Osteoblast (primary cell): ENCODE measurements around the gene PSMC3. TPM values are rescaled to one million over a fixed set of nuclear protein-coding genes. Genes with fewer than 3 reads are reported as not detected.
A peak's percentile ranks its signal among the peaks of the same experiment; 100 is the strongest.

ENCODE experiments used
- DNase-seq: peaks from one replicate; pipeline ENCODE4 v3.0.0; 2011; ENCODE audit warnings: low spot score, mixed read lengths; ENCODE audit not compliant: insufficient read length; ENCODE audit errors: missing footprints
- H2AFZ ChIP-seq: 2 replicates; pipeline ENCODE4 v1.6.0; 2011; ENCODE audit warnings: mild to moderate bottlenecking, low read length
- H3K27ac ChIP-seq: 2 replicates; pipeline ENCODE4 v1.5.1; 2011; ENCODE audit warnings: mild to moderate bottlenecking, low read depth, low read length, moderate library complexity
- H3K27me3 ChIP-seq: 2 replicates; pipeline ENCODE4 v1.6.0; 2012; ENCODE audit warnings: mild to moderate bottlenecking, control low read depth, inconsistent platforms, low read length, moderate library complexity; ENCODE audit not compliant: insufficient read depth
- H3K36me3 ChIP-seq: 2 replicates; pipeline ENCODE4 v1.5.1; 2011; ENCODE audit warnings: mild to moderate bottlenecking, low read length, control low read depth, moderate library complexity; ENCODE audit not compliant: insufficient read depth
- H3K4me1 ChIP-seq: 2 replicates; pipeline ENCODE4 v1.5.1; 2011; ENCODE audit warnings: mild to moderate bottlenecking, low read length, control low read depth, moderate library complexity; ENCODE audit not compliant: insufficient read depth
- H3K4me2 ChIP-seq: 2 replicates; pipeline ENCODE4 v1.6.0; 2011; ENCODE audit warnings: mild to moderate bottlenecking, low read length; ENCODE audit not compliant: insufficient read depth
- H3K4me3 ChIP-seq: fragments of 200-600 bp; sonication (generic); 3 replicates; pipeline ENCODE4 v1.5.1; 2012; ENCODE audit warnings: mild to moderate bottlenecking, low read length, inconsistent platforms; ENCODE audit not compliant: insufficient read depth
- H3K79me2 ChIP-seq: 2 replicates; pipeline ENCODE4 v1.6.0; 2012; ENCODE audit warnings: mild to moderate bottlenecking, low read length, control low read depth, inconsistent platforms; ENCODE audit not compliant: insufficient read depth
- H3K9me3 ChIP-seq: 2 replicates; pipeline ENCODE4 v1.5.1; 2011; ENCODE audit warnings: low read depth, low read length, control low read depth
- H4K20me1 ChIP-seq: 2 replicates; pipeline ENCODE4 v1.6.0; 2012; ENCODE audit warnings: mild to moderate bottlenecking, low read length, control low read depth; ENCODE audit not compliant: insufficient read depth
- small RNA-seq: library from RNA; depleted of rRNA; stranded (forward); fragments of <200 nt; gene quantifications from one replicate; pipeline ENCODE3, GENCODE V24; 2012
- total RNA-seq: library from RNA; depleted of rRNA; stranded (reverse); fragments of >200 nt; gene quantifications from 2 replicates; pipeline ENCODE4 v1.2.3, GENCODE V29; 2012
- TF ChIP-seq, protein P1 (sequence below): IDR thresholded peaks from 2 replicates; pipeline ENCODE4 v1.5.1; 2011; ENCODE audit warnings: mild to moderate bottlenecking, low read depth, low read length, moderate library complexity; ENCODE audit errors: extremely low read depth

The PSMC3 gene
- total RNA-seq, 1 donor = 124 TPM

DNA sequence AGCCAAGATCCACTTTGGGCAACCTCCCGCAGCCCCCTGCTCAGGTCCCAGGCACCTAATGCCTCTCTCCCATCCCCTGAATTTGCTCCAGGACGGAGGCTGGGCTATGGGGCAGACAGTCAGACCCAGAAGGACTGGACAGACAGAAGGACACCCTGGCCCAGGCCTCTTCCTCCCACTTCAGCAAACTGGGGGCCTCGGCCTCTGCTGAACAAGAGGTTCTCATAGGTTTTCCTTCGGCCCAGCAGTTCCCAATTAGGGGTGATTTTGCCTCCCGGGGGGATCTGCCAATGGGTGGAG lies 51.6 kb downstream of the PSMC3 start:
- peak; percentile 43 for DNase-seq
- Histone ChIP-seq H3K36me3 (no peaks in the 10 kb centered on the region), H3K9me3 (no peaks in the 10 kb centered on the region), H3K4me3 (no peak overlapping the region), H3K27ac (no peak overlapping the region), H3K27me3 (no peaks in the 10 kb centered on the region), H4K20me1 (no peaks in the 10 kb centered on the region), H3K4me1 (peaks cover 4% of the 10 kb centered on the region), H3K4me2 (no peak overlapping the region), H3K79me2 (no peaks in the 10 kb centered on the region), H2AFZ (peak overlapping the region; percentile 53)
- TF ChIP-seq, protein P1, sequence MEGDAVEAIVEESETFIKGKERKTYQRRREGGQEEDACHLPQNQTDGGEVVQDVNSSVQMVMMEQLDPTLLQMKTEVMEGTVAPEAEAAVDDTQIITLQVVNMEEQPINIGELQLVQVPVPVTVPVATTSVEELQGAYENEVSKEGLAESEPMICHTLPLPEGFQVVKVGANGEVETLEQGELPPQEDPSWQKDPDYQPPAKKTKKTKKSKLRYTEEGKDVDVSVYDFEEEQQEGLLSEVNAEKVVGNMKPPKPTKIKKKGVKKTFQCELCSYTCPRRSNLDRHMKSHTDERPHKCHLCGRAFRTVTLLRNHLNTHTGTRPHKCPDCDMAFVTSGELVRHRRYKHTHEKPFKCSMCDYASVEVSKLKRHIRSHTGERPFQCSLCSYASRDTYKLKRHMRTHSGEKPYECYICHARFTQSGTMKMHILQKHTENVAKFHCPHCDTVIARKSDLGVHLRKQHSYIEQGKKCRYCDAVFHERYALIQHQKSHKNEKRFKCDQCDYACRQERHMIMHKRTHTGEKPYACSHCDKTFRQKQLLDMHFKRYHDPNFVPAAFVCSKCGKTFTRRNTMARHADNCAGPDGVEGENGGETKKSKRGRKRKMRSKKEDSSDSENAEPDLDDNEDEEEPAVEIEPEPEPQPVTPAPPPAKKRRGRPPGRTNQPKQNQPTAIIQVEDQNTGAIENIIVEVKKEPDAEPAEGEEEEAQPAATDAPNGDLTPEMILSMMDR = no peak

DNA sequence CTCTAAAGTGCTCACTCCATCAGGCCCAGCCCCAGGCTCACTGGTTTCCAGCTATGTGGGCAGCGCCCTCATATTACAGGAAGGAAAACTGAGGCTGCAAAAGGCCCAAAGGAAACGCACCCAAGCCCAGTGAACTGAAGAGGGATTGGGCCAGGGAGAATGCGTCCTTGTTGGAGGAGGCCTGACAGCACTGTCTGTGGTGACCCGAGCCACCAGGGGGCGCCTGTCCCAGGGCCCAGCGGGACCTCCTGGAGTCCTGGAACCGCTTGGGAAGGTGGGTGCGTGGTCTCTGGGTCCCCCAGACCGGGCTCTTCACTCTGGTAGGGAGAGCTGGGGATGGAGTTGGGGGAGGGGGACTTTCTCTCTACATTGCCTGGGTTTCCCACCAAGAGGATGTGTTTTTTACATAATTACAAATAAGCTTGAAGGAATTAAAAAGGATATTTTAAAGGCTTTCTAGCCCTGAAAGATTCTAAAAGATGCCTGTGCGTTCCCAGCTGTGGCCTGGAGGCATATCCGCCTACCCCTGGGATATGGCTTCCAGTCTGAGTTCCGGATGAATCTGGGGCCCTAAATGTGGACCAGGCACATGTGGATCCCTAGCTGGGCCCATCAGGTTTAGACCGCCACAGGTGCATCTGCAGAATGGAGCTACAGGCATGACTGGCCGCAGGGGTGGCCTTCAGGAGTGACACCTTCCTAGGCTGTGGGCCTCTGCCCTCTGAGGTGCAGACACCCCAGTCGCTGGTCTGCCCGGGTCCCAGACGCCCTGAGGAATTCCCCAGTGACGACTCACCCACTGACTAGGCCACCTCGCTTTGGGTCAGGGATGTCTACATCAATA lies 52.1 kb downstream of the PSMC3 start:
- no peaks in the 10 kb centered on the region for H3K36me3 ChIP-seq
- peak; percentile 98 for DNase-seq
- H3K4me2 ChIP-seq = no peak overlapping the region
- no peaks in the 10 kb centered on the region for H3K79me2 ChIP-seq
- no peak overlapping the region for H3K4me3 ChIP-seq
- peaks cover 4% of the 10 kb centered on the region for H3K4me1 ChIP-seq
- no peaks in the 10 kb centered on the region for H4K20me1 ChIP-seq
- TF ChIP-seq, protein P1 = peak; percentile 95
- H3K27ac ChIP-seq = no peak overlapping the region
- H2AFZ ChIP-seq = peak overlapping the region; percentile 88
- no peaks in the 10 kb centered on the region for H3K9me3 ChIP-seq
- H3K27me3 ChIP-seq = no peaks in the 10 kb centered on the region

DNA sequence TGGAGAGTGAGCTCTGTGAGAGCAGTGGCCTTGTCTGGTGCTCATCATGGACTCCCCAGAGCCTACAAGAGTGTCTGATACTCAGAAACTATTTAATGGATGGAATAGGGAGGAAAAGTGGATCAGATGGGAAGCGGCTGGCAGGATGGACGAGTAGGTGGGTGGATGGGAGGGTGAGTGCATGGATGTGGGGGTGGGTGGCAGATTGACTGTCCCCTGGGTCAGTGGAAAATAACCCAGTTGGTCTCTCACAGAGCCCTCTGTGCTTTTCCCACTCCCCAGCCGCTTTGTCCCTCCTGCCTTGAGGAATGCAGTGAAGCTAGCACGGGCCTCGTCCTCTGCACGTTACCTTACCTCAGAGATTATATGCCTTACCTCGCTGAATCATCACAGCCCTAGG lies 53.8 kb downstream of the PSMC3 start:
- H2AFZ ChIP-seq = no peak overlapping the region
- TF ChIP-seq, protein P1 = no peak
- DNase-seq = peak; percentile 32

DNA sequence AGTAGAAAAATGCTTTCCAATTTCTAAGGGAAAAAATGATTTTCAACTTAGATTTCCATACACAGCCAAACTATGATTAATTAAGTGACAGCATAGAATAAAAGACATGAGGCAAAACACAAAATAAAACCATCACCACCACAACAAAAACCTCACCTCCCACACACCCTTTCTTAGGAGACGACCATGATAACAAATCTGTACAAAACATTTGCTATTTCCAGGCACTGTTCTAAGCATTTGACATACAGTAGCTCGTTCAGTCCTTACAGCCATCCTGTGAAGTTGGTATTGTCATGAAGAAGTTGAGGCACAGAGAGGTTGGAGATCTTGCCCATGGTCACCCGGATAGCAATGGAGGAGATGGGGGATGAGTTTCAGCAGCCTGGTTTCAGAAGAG lies 56.6 kb downstream of the PSMC3 start:
- no peak overlapping the region for H2AFZ ChIP-seq
- H3K36me3 ChIP-seq = no peaks in the 10 kb centered on the region
- H3K27ac ChIP-seq = no peak overlapping the region
- H3K9me3 ChIP-seq = no peaks in the 10 kb centered on the region
- no peak for DNase-seq
- H3K4me1 ChIP-seq = peaks cover 4% of the 10 kb centered on the region
- no peak overlapping the region for H3K4me2 ChIP-seq
- no peak overlapping the region for H3K4me3 ChIP-seq
- no peaks in the 10 kb centered on the region for H3K79me2 ChIP-seq
- no peaks in the 10 kb centered on the region for H4K20me1 ChIP-seq
- H3K27me3 ChIP-seq = peaks cover 4% of the 10 kb centered on the region
- TF ChIP-seq, protein P1 = no peak

More for the DNA sequence above, 53.8 kb downstream of the PSMC3 start:
- Histone ChIP-seq H4K20me1 (no peaks in the 10 kb centered on the region), H3K4me2 (no peak overlapping the region), H3K27me3 (peaks cover 4% of the 10 kb centered on the region), H3K9me3 (no peaks in the 10 kb centered on the region), H3K79me2 (no peaks in the 10 kb centered on the region), H3K36me3 (no peaks in the 10 kb centered on the region), H3K4me3 (no peak overlapping the region), H3K4me1 (peaks cover 4% of the 10 kb centered on the region), H3K27ac (no peak overlapping the region)

Small RNA genes within 50 kb of the gene (small RNA-seq; reads per million reads assigned to genes)
- not detected for gene MIR4487

Other genes with a start within 250 kb of the PSMC3 start
- 104 and 139 TPM in 2 replicates for gene ARFGAP2, start 249.6 kb downstream of the PSMC3 start, total RNA-seq
- 11.2 and 12.7 TPM in 2 replicates for gene PACSIN3, start 240.0 kb downstream of the PSMC3 start, total RNA-seq
- gene DDB2, start 211.5 kb downstream of the PSMC3 start, total RNA-seq = 52.5 and 66.6 TPM in 2 replicates
- gene ACP2, start 177.6 kb downstream of the PSMC3 start, total RNA-seq = 32.1 and 32.2 TPM in 2 replicates
- gene NR1H3, start 168.4 kb downstream of the PSMC3 start, total RNA-seq = 18.5 and 18.6 TPM in 2 replicates
- 21.7 and 23.3 TPM in 2 replicates for gene MADD, start 156.3 kb downstream of the PSMC3 start, total RNA-seq
- not detected in 2 replicates for gene MYBPC3, start 73.7 kb downstream of the PSMC3 start, total RNA-seq
- not detected in 2 replicates for gene SPI1, start 47.9 kb downstream of the PSMC3 start, total RNA-seq
- 52.5 and 78.9 TPM in 2 replicates for gene SLC39A13, start 17.8 kb downstream of the PSMC3 start, total RNA-seq
- gene RAPSN, start 22.7 kb upstream of the PSMC3 start, total RNA-seq = 0.29 and 0.36 TPM in 2 replicates
- 136 and 148 TPM in 2 replicates for gene CELF1, start 126.7 kb upstream of the PSMC3 start, total RNA-seq
- gene PTPMT1, start 139.2 kb upstream of the PSMC3 start, total RNA-seq = 67.5 and 80.7 TPM in 2 replicates
- gene KBTBD4, start 152.5 kb upstream of the PSMC3 start, total RNA-seq = 26.8 and 28.3 TPM in 2 replicates
- 55.0 and 56.9 TPM in 2 replicates for gene NDUFS3, start 152.6 kb upstream of the PSMC3 start, total RNA-seq
- gene FAM180B, start 160.2 kb upstream of the PSMC3 start, total RNA-seq = not detected in 2 replicates
- 0.36 TPM in 1 of 2 replicates, not detected in the other for gene C1QTNF4, start 168.0 kb upstream of the PSMC3 start, total RNA-seq
- gene MTCH2, start 216.1 kb upstream of the PSMC3 start, total RNA-seq = 69.5 and 74.9 TPM in 2 replicates